Glutamatergic neuron (in vitro differentiated cells): ENCODE data around the gene LGMN. TPM values are rescaled to one million over a fixed set of nuclear protein-coding genes. Genes with fewer than 3 reads are reported as not detected.
A peak's percentile ranks its signal among the peaks of the same experiment; 100 is the strongest.
"Not testable (repeated sequence)": the region's sequence is repeated elsewhere in the genome, so short reads cannot be mapped to it uniquely, and the experiment has no call there.

Experiments
- DNase-seq: peaks from one replicate; pipeline ENCODE4 v3.0.0; 2022
- H3K27ac Mint-ChIP-seq: one replicate; pipeline ENCODE4 v1.8.0; 2020; ENCODE audit warnings: mild to moderate bottlenecking, mixed read lengths, inconsistent platforms; ENCODE audit not compliant: unreplicated experiment
- H3K27me3 Mint-ChIP-seq: one replicate; pipeline ENCODE4 v1.8.0; 2020; ENCODE audit warnings: mild to moderate bottlenecking, moderate library complexity, mixed read lengths, inconsistent platforms; ENCODE audit not compliant: unreplicated experiment
- H3K36me3 Mint-ChIP-seq: one replicate; pipeline ENCODE4 v1.8.0; 2020; ENCODE audit warnings: mild to moderate bottlenecking, mixed read lengths, inconsistent platforms; ENCODE audit not compliant: unreplicated experiment
- H3K4me1 Mint-ChIP-seq: one replicate; pipeline ENCODE4 v1.8.0; 2020; ENCODE audit warnings: mild to moderate bottlenecking, low read depth, mixed read lengths, inconsistent platforms; ENCODE audit not compliant: unreplicated experiment
- H3K4me3 Mint-ChIP-seq: one replicate; pipeline ENCODE4 v1.8.0; 2020; ENCODE audit warnings: mild to moderate bottlenecking, mixed read lengths, inconsistent platforms; ENCODE audit not compliant: unreplicated experiment
- H3K9me3 Mint-ChIP-seq: one replicate; pipeline ENCODE4 v1.8.0; 2020; ENCODE audit warnings: mild to moderate bottlenecking, moderate library complexity, mixed read lengths, inconsistent platforms; ENCODE audit not compliant: unreplicated experiment
- CTCF ChIP-seq: fragments of 200-600 bp; sonication (generic); IDR thresholded peaks from one replicate; pipeline ENCODE4 v1.5.0; 2021; ENCODE audit not compliant: partially characterized antibody, unreplicated experiment
- total RNA-seq: library from RNA; stranded (reverse); fragmentation: NEBNext Ultra II Directional; extraction: Animal tissue kit (Norgen Biotek cat#: 25700); gene quantifications from one replicate; pipeline ENCODE4 v1.2.1, GENCODE V29; 2021; ENCODE audit not compliant: unreplicated experiment

The LGMN gene
- total RNA-seq, 1 donor from 2014 or later: 36.9 TPM

GRCh38 chr14:92718664-92719063 lies 29.8 kb downstream of the LGMN start:
- Mint-ChIP-seq H3K4me1 (peaks cover 8% of the 10 kb centered on the region), H3K27me3 (no peaks in the 10 kb centered on the region), H3K9me3 (peaks cover 3% of the 10 kb centered on the region), H3K36me3 (no peaks in the 10 kb centered on the region), H3K27ac (no peak overlapping the region), H3K4me3 (no peak overlapping the region)
- no peak for TF ChIP-seq CTCF
- DNase-seq: no peak

DNA sequence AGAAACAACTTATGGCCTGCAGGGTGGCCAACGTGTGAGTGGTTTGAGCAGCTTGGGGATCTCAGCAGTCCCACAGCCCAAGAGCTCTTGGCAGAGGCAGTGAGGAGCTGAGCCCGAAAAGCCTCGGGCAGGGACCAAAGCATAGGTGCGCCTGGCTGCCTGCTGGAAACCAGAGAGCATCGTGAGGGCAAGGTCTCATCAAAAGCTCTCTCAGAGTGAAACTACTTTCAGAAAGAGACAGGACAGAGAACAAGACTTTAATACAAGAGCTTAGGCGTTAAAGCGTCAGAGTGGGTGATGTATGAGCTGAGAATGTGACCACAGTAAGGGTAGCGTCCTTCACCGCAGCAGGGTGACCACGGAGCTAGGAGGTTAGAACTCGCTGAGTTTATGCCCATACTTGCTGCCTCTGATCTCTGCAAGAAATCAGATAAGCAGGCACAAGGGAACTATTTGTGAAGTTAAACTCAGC lies 30.8 kb downstream of the LGMN start:
- TF ChIP-seq CTCF: no peak
- Mint-ChIP-seq H3K27ac (peak overlapping the region; percentile 5), H3K9me3 (peaks cover 3% of the 10 kb centered on the region), H3K36me3 (no peaks in the 10 kb centered on the region), H3K4me1 (peaks cover 8% of the 10 kb centered on the region), H3K27me3 (no peaks in the 10 kb centered on the region), H3K4me3 (no peak overlapping the region)
- DNase-seq: no peak

GRCh38 chr14:92716131-92716530 lies 32.3 kb downstream of the LGMN start:
- Mint-ChIP-seq H3K9me3 (peaks cover 3% of the 10 kb centered on the region), H3K27me3 (no peaks in the 10 kb centered on the region), H3K36me3 (no peaks in the 10 kb centered on the region), H3K4me3 (no peak overlapping the region), H3K27ac (no peak overlapping the region), H3K4me1 (peaks cover 8% of the 10 kb centered on the region)
- DNase-seq: no peak
- no peak for TF ChIP-seq CTCF

DNA sequence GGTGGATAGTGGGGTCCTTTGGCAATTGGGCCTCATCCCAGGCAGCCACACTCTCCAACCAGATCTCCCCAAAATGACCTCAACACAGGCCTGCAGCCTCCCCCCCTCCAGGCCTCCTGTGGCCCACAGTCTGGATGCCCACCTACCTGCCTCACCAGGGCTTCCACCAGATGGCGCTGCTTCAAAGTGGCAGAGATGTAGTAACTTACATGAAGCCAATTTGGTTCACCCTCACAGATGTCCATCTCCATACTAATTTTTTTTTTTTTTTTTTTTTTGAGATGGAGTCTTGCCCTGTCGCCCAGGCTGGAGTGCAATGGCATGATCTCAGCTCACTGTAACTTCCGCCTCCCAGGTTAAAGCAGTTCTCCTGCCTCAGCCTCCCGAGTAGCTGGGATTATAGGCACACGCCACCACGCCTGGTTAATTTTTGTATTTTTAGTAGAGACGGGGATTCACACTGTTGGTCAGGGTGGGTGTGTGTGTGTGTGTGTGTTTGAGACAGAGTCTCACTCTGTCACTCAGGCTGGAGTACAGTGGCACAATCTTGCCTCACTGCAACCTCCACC lies 33.6 kb downstream of the LGMN start:
- H3K4me1 Mint-ChIP-seq, H3K27me3 Mint-ChIP-seq, H3K27ac Mint-ChIP-seq, H3K36me3 Mint-ChIP-seq, H3K4me3 Mint-ChIP-seq, H3K9me3 Mint-ChIP-seq: not testable (repeated sequence)
- DNase-seq: peak; percentile 86
- peak; percentile 69 for TF ChIP-seq CTCF

DNA sequence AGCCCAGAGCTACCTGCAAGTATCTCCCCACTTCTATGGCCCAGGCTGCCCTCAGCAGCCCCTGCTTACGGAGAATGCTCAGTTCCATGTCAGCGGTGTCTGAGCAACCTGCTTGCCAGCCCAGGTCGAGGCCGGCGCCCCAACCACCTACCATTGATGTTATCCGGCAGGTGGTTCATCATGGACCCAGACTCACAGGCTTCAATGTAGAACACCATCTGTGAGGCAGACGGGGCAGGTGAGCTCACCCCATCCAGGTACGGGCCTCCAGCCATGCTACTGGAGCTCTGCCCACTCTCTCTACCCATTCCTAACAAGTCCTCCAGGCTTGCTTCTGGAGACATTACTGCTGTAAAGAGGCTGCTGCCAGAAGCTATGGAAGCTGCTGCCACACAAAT lies 35.8 kb downstream of the LGMN start:
- Mint-ChIP-seq H3K27me3 (no peaks in the 10 kb centered on the region), H3K27ac (no peak overlapping the region), H3K36me3 (peaks cover 4% of the 10 kb centered on the region), H3K4me3 (no peak overlapping the region), H3K4me1 (peaks cover 7% of the 10 kb centered on the region), H3K9me3 (peaks cover 3% of the 10 kb centered on the region)
- no peak for TF ChIP-seq CTCF
- no peak for DNase-seq
